HG02981 (cell line): Measurements from ENCODE around the gene PPIC.
A peak's percentile ranks its signal among the peaks of the same experiment; 100 is the strongest.
"Not testable (repeated sequence)": the region's sequence is repeated elsewhere in the genome, so short reads cannot be mapped to it uniquely, and the experiment has no call there.

Source experiments
- ATAC-seq: cut with Tn5 transposase; IDR thresholded peaks from one replicate; pipeline ENCODE4 v1.9.1; 2021; ENCODE audit warnings: mild to moderate bottlenecking, moderate library complexity; ENCODE audit not compliant: unreplicated experiment

PPIC gene

DNA sequence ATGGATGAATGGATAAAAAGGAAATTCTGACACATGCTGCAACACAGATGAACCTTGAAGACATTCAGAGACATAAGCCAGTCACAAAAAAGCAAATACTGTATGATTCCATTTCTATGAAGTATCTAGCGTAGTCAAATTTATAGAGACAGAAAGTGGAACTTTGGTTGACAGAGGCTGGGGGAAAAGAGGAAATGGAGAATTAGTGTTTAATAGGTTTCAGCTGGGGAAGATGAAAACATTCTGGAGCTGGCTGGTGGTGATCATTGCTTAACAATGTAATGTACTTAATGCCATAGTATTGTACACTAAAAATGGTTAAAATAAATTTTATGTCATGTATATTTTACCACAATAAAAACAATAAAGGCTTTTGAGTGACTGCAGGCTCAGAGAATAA, 24.2 kb downstream of the PPIC start:
- ATAC-seq, result no peak

DNA sequence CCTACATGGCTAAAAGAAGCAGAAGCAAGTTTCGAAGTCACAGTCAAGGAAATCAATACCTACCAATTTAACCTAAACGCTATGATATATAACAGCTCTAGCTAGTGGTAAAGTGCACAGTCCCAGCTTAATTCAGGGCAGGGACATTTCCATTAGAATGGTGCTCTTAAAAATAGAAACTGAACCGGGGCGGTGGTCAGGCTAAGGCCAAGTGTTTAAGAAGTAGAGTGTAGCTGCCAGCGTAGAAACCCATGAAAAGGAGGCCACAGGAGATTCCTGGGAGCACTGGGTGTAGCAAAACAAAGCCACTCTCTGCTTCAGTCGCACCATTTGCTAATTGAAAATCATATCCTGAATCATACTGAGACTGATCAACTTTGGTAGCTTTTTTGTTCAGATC, 28.8 kb downstream of the PPIC start:
- no peak for ATAC-seq

DNA sequence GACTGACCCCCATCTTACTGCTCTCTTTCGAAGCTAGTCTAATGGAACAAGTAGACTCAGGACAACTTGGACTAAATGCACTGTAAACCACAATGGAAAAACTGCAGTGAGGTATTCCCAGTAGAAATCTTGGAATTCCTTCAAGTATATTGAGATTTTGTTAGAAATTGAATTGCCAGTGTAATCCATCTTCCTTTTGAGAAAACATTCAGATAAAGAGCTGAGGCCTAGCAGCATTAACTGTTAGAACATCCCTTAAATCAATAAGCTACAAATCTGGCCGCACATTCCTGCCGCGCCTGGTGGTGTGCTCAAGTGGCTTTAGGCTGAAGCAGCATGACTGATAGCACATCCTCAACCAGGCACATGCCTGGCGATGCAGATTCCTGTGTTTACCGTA, 29.3 kb downstream of the PPIC start:
- ATAC-seq, result no peak

DNA sequence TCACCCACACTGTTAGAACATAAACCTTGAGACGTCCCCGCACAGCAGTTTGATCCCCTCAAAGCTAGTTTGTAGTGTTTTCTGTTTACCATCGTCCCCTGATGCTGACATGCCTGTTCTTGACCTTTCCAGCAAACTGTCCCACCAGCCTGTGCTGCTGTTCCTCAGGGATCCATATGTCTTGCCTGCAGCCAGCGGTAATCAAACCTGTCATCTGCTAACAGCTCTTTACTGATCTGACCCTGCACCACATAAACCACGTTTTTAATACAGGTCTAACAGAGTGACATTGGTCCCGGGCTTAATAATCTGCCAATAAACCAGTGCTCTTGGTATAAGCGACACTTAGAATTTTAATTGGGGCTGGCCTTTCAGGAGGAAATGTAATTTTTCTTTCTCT, 34.7 kb downstream of the PPIC start:
- no peak for ATAC-seq

DNA sequence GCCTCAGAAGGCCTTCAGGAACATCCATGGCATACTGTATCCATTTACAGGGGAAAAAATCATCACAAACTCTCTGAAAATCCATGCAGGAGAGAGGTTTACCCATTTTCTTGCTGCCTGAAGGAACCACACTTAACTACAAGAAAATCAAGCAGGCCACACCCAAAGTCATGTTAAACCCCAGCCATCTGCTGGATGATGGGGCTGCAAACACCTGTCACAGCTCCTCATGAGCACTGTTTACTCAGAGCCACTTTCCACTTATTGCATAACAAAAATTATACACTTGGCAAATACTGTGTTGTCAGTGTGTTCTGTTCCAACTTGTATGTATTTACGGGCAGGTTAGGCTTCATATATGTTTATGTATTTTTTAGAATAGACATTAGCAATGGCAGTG, 35.8 kb downstream of the PPIC start:
- no peak for ATAC-seq

DNA sequence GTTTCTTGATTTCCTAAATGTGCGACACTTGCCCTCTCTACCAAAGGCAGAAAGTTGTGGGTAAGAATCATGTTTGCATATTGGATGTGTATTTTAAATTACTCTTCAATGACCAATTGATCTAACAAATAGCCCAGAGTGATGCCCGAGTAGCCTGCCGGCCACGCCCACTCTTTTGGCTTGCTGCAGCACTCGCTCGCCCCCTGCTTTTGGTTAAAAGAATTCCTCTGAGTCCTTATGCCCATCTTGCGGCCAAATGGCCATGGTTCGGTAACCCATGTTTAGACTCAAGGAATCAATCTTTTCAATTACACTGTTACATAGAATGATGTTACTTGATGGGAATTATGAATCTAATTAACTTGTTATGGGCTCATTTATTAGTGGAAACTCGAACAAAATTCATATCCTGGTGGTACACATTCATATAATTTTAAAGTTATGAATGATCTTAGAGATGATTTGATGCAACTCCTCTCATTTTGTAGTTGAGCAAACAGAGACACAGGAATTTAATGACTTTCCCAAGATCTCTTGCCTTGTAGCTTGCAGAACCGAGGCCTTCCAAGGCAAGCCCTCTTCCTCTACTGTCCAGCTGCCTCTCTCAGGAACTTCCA, 36.5 kb downstream of the PPIC start:
- ATAC-seq, result peak; percentile 95

DNA sequence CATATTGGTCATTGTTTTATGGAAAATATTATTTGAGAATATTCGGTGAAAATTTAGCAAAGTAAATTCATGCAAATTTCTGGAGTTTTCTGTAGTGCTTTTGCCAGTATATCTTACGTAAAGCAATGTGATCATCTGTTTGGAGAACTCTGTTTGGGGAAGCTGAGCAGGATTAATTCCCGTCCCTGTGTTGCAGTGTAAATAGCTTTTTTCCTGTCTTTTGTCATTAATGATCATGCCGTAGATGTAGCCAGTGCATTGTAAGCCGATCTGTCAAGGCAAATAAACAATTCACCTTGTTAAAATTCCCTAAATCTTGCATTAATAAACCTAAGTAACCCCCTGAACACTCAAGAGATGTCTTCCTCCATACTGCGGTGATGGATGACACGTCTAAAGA, 39.2 kb downstream of the PPIC start:
- ATAC-seq, result no peak

DNA sequence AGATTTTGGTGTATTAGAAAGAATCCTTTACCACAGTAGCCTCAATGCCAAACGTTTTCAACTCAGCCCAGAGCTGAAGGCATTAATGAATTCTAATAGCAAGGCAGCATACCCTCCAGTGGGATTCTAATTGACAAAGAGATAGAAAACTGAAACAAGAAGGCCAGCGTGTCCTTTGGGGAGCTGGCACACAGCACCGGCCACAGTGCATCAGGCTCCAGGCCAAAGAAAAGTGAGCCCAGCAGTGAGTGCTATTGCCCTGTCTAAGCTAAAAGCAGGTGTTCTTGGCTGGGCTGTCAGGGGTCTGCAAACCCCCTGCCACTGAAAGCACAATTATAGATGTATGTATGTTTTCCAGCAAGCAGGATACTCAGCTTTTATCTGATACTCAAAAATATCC, 40.4 kb downstream of the PPIC start:
- ATAC-seq, result no peak

DNA sequence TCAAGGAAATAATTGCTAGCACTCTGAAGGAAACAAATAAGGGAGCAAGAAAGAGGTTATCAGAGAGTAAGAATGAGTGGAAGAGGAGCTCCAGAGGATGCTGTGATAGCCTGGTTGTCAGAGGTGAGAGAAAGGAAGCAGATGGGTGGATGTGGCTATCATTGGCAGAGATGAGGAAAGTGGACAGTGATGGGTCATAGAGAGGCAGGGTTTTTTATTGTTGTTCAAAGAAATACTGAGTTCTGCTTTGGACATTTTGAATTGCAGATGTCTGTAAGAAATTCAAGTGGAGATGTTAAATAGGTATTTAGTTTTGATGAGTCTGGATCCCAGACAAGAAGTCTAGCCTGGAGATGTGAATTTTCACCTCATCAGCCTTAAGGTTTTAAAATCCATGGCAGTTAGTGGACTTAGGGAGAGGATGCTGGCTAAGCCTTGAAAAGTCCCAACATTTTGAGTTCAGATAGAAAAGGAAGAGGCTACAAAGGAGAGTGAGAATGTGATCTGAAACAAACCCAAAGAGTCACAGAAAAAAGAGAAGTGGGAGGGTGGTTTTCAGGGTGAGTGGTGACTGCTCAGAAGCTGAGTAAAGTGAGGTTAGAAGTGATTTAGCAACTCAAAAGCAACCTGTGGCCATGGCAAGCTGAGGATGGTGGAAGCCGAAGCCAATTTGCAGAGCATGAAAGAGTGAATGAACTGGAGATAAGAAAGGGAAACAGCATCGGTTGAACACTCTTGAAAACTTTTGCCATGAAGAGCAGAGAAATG, 50.4 kb downstream of the PPIC start:
- ATAC-seq, result peak; percentile 91

DNA sequence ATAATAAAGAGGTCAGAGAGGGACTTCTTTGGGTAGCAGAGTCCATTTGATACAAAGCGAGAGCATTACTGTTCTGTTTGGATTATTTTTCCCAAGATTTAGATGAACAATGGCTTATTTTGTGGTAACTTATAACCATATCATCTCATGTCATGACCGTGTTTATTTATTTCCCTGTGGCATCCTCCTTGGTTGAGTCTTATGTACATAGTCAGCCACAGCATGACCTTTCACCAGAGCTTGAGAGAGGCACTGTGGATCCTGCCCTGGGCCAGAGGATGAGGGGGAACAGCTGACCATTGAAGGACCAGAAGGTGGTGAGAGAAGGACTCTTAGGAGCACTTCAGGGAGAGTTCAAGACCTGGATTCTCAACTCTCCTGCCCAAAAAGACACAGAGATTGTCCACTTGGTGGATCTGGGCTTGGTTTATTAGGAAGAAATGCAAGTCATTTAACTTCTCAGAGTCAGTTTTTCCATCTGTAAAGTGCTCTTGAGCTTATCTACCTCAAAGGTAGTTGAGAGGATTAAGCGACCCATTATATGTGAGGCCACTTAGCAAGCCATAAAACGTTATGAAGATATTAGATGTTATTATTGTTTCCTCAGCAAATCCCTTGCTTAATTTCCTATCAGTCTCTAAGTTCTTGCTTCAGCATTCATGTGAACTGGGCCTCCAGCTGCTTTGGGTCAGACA, 51.4 kb downstream of the PPIC start:
- ATAC-seq, result no peak

DNA sequence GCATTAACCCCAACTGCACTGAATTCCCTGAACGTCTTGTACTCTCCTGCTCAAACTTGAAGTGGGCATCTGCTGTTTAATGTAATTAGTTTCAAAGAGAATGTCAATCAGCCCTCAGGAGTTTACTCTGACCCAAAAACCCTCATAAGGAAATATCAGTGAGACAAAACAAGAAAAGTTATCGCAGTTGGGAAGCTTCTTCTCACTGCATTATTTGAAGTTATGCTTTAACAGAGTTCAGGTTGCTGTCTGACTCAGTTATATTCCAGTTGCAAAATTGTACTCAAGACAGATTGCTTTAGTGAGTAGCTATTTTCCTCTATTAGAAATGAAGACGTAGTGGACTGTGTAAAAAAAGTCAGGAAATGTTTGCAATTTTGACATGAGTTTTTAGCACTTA, 52.1 kb downstream of the PPIC start:
- no peak for ATAC-seq

DNA sequence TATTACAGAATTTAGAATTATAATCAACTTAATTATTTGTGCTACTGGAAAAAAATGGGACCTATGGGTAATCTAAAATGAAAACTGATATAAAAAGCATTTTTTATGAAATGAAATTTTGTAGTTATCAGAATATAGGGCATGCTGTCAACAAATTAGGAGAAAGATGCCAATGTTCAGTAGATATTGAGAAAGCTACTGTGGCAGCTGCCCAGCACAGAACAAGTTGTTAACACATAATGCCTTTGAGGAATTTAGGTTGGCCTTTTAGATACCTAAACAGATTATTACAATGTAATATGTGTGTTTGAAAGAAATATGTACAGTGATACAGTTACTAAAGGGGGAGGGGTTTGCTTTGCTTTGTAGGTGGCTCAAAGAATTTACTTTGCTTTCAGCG, 54.1 kb downstream of the PPIC start:
- no peak for ATAC-seq

DNA sequence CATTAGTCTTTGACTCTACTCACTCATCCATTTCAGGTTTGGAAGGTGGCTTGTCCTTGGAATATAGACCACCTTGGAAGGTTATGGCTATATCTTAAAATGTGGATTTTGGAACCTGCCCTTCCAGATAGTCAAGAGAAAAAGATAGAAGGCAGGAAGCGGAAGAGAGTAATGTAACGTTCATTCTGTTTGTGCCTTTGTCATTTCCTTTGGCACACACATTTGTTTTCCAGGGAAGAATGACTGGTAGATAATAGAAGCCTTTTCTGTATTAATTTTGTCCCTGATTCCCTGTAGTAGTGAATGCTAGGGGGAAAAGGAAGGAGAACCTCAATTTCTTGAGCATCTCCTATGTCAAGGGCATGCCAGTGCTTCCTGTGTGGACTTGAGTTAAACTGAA, 54.7 kb downstream of the PPIC start:
- no peak for ATAC-seq

DNA sequence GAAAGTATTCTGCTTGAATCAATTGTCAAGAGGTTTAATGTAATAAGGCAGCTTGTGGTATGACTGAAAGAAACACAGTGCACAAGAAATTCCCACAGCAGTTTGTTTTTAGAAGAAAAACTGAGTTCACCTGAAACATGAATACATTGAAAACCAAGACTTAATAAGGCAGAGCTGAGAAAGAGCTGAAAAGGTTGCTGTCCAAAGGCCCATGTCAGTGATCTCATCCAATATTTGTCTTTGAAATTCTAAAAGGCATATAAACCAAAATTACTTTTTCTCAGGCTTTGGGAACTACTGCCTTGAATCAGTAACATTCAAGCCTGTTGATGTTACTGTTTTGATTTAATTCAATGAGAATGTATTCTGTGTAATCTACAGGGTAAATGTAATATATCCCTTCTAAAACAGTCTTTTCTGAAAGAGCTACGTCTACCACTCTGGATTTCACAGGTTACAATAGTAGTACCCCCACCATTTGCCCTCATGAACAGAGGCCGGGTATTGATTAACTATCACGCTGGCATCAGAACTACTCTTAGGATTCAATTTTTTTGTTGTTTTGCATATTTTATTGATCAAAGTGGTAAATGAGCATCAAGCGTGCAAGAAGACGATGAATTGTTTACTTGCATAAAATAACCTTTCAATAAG, 57.8 kb downstream of the PPIC start:
- no peak for ATAC-seq

DNA sequence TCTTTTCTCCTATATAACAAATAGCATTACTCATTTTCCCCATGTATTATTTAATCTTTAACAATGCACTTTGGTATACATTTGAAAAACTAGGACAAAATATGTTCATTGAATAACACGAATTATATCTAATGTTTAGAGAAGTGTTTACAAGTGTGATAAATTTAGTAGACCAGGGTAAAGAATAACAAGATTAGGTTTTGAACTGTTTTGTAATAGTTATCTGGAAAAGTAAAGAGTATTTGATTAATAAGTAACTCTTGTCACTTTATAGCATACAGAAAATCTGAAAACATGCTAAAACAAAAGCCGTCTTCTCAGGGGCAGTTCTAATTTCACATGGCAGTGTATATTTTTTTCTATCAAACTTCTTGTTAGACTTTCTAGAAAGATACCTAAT, 58.5 kb downstream of the PPIC start:
- ATAC-seq, result no peak

DNA sequence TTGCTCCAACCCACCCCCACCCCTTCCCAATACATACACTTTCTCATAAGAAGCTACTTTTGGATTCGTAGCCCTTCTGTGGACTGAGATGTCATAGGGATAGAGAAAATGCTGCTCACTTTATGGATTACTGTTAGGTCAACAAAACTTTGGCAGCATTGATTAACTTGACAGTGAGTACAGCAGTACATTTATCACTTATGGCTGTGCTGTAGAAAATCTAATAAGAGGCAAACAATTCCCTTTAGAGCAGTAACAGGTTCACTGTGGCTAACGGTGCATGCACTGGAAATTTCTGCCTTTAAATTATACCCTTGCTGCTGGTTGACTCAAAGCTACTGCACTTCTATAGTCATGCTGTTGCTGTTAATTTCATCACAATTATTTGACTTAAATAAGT, 59.2 kb downstream of the PPIC start:
- ATAC-seq, result no peak

DNA sequence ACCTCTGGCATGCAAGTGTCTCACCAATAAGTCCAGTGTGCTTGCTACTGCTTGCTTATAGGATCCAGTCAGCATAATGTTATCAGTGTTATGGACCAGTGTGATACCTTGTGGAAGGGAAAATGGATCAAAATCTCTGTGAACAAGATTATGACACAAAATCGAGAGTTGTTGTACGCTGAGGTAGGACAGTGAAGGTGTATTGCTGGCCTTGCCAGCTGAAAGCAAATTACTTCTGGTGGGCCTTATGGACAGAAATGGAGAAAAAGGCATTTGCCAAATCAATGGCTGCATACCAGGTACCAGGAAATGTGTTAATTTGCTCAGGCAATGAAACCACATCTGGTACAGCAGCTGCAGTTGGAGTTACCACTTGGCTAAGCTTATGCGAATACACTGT, 62.3 kb downstream of the PPIC start:
- ATAC-seq, result not testable (repeated sequence)

DNA sequence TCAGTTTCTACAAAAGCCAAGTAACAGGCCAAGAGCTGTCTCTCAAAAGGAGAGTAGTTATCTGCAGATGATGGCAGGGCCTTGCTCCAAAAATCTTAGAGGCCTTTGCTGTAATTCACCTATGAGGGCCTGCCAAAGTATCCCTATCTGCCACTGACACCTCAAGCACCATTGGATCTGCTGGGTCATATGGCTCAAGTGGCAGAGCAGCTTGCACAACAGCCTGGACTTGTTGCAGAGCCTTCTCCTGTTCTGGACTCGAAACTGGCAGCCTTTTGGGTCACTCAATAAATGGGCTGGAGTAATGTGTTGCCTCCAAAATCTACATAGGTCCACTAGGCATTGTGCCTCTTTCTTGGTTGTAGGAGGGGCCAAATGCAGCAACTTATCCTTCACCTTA, 62.8 kb downstream of the PPIC start:
- ATAC-seq, result not testable (repeated sequence)
